Measurements from ENCODE around the gene ETV5. TPM values are rescaled to one million over a fixed set of nuclear protein-coding genes. Genes with fewer than 3 reads are reported as not detected.
"Not testable (repeated sequence)": the region's sequence is repeated elsewhere in the genome, so short reads cannot be mapped to it uniquely, and the experiment has no call there.

The ETV5 gene
- total RNA-seq, 4 donors from 2014 or later: 1.9 to 12.2 (median 4.0) TPM; not detected in 1

GRCh38 chr3:186042036-186042435 is 66.9 kb downstream of the ETV5 start:
- TF ChIP-seq POLR2AphosphoS5 (IDR thresholded peaks at IDR 0.05) (no peak), CTCF (IDR thresholded peaks at IDR 0.05) (no peak), POLR2A (IDR thresholded peaks at IDR 0.05) (no peak), EP300 (IDR thresholded peaks at IDR 0.05; ENCODE audit: low read depth) (no peak)

GRCh38 chr3:186038360-186038759 is 70.5 kb downstream of the ETV5 start:
- no peaks in the 10 kb centered on the region for H3K4me1 ChIP-seq
- no peaks in the 10 kb centered on the region for H3K36me3 ChIP-seq
- no peak for DNase-seq
- H3K27ac ChIP-seq: no peak overlapping the region
- intact Hi-C loops (cut with DNase I; ENCODE audit: low total_unique reads): no loop called here
- in situ Hi-C loops (cut with MboI; ENCODE audit: low pct_ligation_motif_present in 1 of 4, low pct_unique_long_range_greater_than_20kb in 1 of 4, low sequenced_read_pairs in 3 of 4): no loop called here
- TF ChIP-seq EP300 (IDR thresholded peaks at IDR 0.05; ENCODE audit: low read depth) (no peak), CTCF (IDR thresholded peaks at IDR 0.05) (no peak), POLR2A (IDR thresholded peaks at IDR 0.05) (no peak), POLR2AphosphoS5 (IDR thresholded peaks at IDR 0.05) (no peak)
- WGBS, 2 donors (ENCODE audit: low coverage in 1 of 2): 72 to 100% methylated on average over 1 to 4 of the region's 4 CpGs
- no peaks in the 10 kb centered on the region for H3K27me3 ChIP-seq
- no peaks in the 10 kb centered on the region for H3K9me3 ChIP-seq
- H3K4me3 ChIP-seq: no peak overlapping the region

More at GRCh38 chr3:186042036-186042435, 66.9 kb downstream of the ETV5 start:
- H3K27me3 ChIP-seq: peaks cover 24% of the 10 kb centered on the region
- no peaks in the 10 kb centered on the region for H3K9me3 ChIP-seq
- 96 to 100% methylated on average over 2 to 3 of the region's 3 CpGs for WGBS, 2 donors (ENCODE audit: low coverage in 1 of 2)
- DNase-seq: no peak
- no peak overlapping the region for H3K27ac ChIP-seq
- H3K4me3 ChIP-seq: no peak overlapping the region
- intact Hi-C loops (cut with DNase I; ENCODE audit: low total_unique reads): no loop called here
- peaks cover 0 to 7% (median 0%) of the 10 kb centered on the region in 4 donors for H3K4me1 ChIP-seq
- no peaks in the 10 kb centered on the region for H3K36me3 ChIP-seq
- in situ Hi-C loops (cut with MboI; ENCODE audit: low pct_ligation_motif_present in 1 of 4, low pct_unique_long_range_greater_than_20kb in 1 of 4, low sequenced_read_pairs in 3 of 4): no loop called here

- no peak for DNase-seq
- TF ChIP-seq POLR2AphosphoS5 (IDR thresholded peaks at IDR 0.05): no peak
- Histone ChIP-seq H3K4me3 (no peak overlapping the region), H3K27ac (no peak overlapping the region), H3K36me3 (no peaks in the 10 kb centered on the region), H3K4me1 (no peaks in the 10 kb centered on the region), H3K27me3 (peaks cover 6% of the 10 kb centered on the region), H3K9me3 (no peaks in the 10 kb centered on the region)
- in situ Hi-C loops (cut with MboI; ENCODE audit: low pct_ligation_motif_present in 1 of 4, low pct_unique_long_range_greater_than_20kb in 1 of 4, low sequenced_read_pairs in 3 of 4) (no loop called here), intact Hi-C loops (cut with DNase I; ENCODE audit: low total_unique reads) (no loop called here)
- 65 to 82% methylated on average over 3 to 4 of the region's 4 CpGs for WGBS, 2 donors (ENCODE audit: low coverage in 1 of 2)
These were observed 73.6 kb downstream of the ETV5 start for GRCh38 chr3:186035277-186035676.

GRCh38 chr3:186032321-186032720 is 76.6 kb downstream of the ETV5 start:
- in situ Hi-C loops (cut with MboI; ENCODE audit: low pct_ligation_motif_present in 1 of 4, low pct_unique_long_range_greater_than_20kb in 1 of 4, low sequenced_read_pairs in 3 of 4) (no loop called here), intact Hi-C loops (cut with DNase I; ENCODE audit: low total_unique reads) (no loop called here)
- Histone ChIP-seq H3K27ac (no peak overlapping the region), H3K9me3 (no peaks in the 10 kb centered on the region), H3K4me1 (no peaks in the 10 kb centered on the region), H3K36me3 (no peaks in the 10 kb centered on the region), H3K4me3 (no peak overlapping the region), H3K27me3 (peaks cover 6% of the 10 kb centered on the region)
- TF ChIP-seq CTCF (IDR thresholded peaks at IDR 0.05) (no peak), POLR2AphosphoS5 (IDR thresholded peaks at IDR 0.05) (no peak), EP300 (IDR thresholded peaks at IDR 0.05; ENCODE audit: low read depth) (no peak), POLR2A (IDR thresholded peaks at IDR 0.05) (no peak)
- DNase-seq: no peak
- WGBS, 2 donors (ENCODE audit: low coverage in 1 of 2): 76 to 100% methylated on average over 1 of the region's 1 CpG

GRCh38 chr3:186025993-186026392 is 82.9 kb downstream of the ETV5 start:
- DNase-seq; H3K27me3 ChIP-seq; H3K9me3 ChIP-seq; intact Hi-C loops (cut with DNase I; ENCODE audit: low total_unique reads); H3K4me1 ChIP-seq; H3K27ac ChIP-seq; H3K36me3 ChIP-seq; in situ Hi-C loops (cut with MboI; ENCODE audit: low pct_ligation_motif_present in 1 of 4, low pct_unique_long_range_greater_than_20kb in 1 of 4, low sequenced_read_pairs in 3 of 4); H3K4me3 ChIP-seq: not testable (repeated sequence)
- 72% methylated on average over 5 of the region's 5 CpGs; no CpG with 5 or more reads in 1 of the 2 donors for WGBS, 2 donors (ENCODE audit: low coverage in 1 of 2)

Measured in transverse colon (tissue), 4 donors.